ENCODE data around the gene ADGRG4.

GRCh38 chrX:136353526-136354093 is 52.8 kb downstream of the ADGRG4 start:
- TF ChIP-seq EZH2 (IDR thresholded peaks at IDR 0.05; ENCODE audit: borderline replicate concordance, insufficient read depth, low read length, poor library complexity, severe bottlenecking) (no peak), CTCF (IDR thresholded peaks at IDR 0.05; ENCODE audit: poor library complexity, severe bottlenecking) (no peak), EP300 (conservative IDR thresholded peaks at IDR 0.05; ENCODE audit: poor library complexity, severe bottlenecking) (no peak)
